HFFc6 (cell line): ENCODE measurements around the gene P2RX3. TPM values are rescaled to one million over a fixed set of nuclear protein-coding genes. Genes with fewer than 3 reads are reported as not detected.
"Not testable (repeated sequence)": the region's sequence is repeated elsewhere in the genome, so short reads cannot be mapped to it uniquely, and the experiment has no call there.

Source experiments
- DNase-seq: peaks from one replicate; pipeline ENCODE4 v3.0.0-alpha.2; 2018
- H3K27ac Mint-ChIP-seq: 2 replicates; pipeline ENCODE4 v1.8.0; 2020; ENCODE audit warnings: mild to moderate bottlenecking, mixed read lengths
- H3K27me3 Mint-ChIP-seq: 2 replicates; pipeline ENCODE4 v1.8.0; 2021; ENCODE audit warnings: mild to moderate bottlenecking, moderate library complexity, mixed read lengths; ENCODE audit not compliant: insufficient read depth
- H3K36me3 Mint-ChIP-seq: 2 replicates; pipeline ENCODE4 v1.8.0; 2021; ENCODE audit warnings: low read depth, mixed read lengths
- H3K4me1 Mint-ChIP-seq: 2 replicates; pipeline ENCODE4 v1.8.0; 2020; ENCODE audit warnings: low read depth, mixed read lengths
- H3K4me3 Mint-ChIP-seq: 2 replicates; pipeline ENCODE4 v1.8.0; 2020; ENCODE audit warnings: mild to moderate bottlenecking, moderate library complexity, mixed read lengths
- H3K9me3 Mint-ChIP-seq: 2 replicates; pipeline ENCODE4 v1.8.0; 2020; ENCODE audit warnings: mild to moderate bottlenecking, mixed read lengths
- CTCF ChIP-seq: fragments of 200-600 bp; sonication (generic); IDR thresholded peaks from 2 replicates; pipeline ENCODE4 v1.5.0; 2021; ENCODE audit warnings: antibody characterized with exemption, mild to moderate bottlenecking
- total RNA-seq, 6 experiments: library from RNA; stranded (reverse); fragmentation: NEBNext Ultra II Directional; extraction: Animal tissue kit (Norgen Biotek cat#: 25700); gene quantifications; 2 replicates in 1 of 6; 3 replicates in 5 of 6; pipeline ENCODE4 v1.2.3, GENCODE V29; 2021

The P2RX3 gene
- total RNA-seq, 6 experiments from 2014 or later: not detected

- no peaks in the 10 kb centered on the region for H3K9me3 Mint-ChIP-seq
- DNase-seq: no peak
- no peak for TF ChIP-seq CTCF
- H3K27ac Mint-ChIP-seq: no peak overlapping the region
- H3K36me3 Mint-ChIP-seq: no peaks in the 10 kb centered on the region
- peaks cover 24% of the 10 kb centered on the region for H3K27me3 Mint-ChIP-seq
- H3K4me1 Mint-ChIP-seq: no peaks in the 10 kb centered on the region
- no peak overlapping the region for H3K4me3 Mint-ChIP-seq
Observed at GRCh38 chr11:57399972-57400578, 61.9 kb downstream of the P2RX3 start.

GRCh38 chr11:57402188-57403002, 64.2 kb downstream of the P2RX3 start:
- Mint-ChIP-seq H3K4me1 (0 out of 2 replicates have a peak, but pooled peaks cover 8% of the 10 kb centered on the region), H3K4me3 (no peak overlapping the region), H3K27ac (no peak overlapping the region), H3K9me3 (no peaks in the 10 kb centered on the region), H3K36me3 (no peaks in the 10 kb centered on the region; the same call in 1 of the 2 replicates), H3K27me3 (peaks cover 17% of the 10 kb centered on the region)
- no peak for TF ChIP-seq CTCF
- DNase-seq: no peak

- H3K36me3 Mint-ChIP-seq, H3K27ac Mint-ChIP-seq, H3K9me3 Mint-ChIP-seq, H3K4me3 Mint-ChIP-seq, DNase-seq, H3K4me1 Mint-ChIP-seq: not testable (repeated sequence)
- peaks cover 17% of the 10 kb centered on the region for H3K27me3 Mint-ChIP-seq
Observed at GRCh38 chr11:57403003-57403801, 65.0 kb downstream of the P2RX3 start.

- no peak overlapping the region for H3K27ac Mint-ChIP-seq
- no peaks in the 10 kb centered on the region; the same call in 1 of the 2 replicates for H3K36me3 Mint-ChIP-seq
- 0 out of 2 replicates have a peak, but pooled peaks cover 8% of the 10 kb centered on the region for H3K4me1 Mint-ChIP-seq
- no peaks in the 10 kb centered on the region for H3K9me3 Mint-ChIP-seq
- no peak for DNase-seq
- H3K4me3 Mint-ChIP-seq: no peak overlapping the region
- TF ChIP-seq CTCF: no peak
- H3K27me3 Mint-ChIP-seq: peaks cover 17% of the 10 kb centered on the region
Observed at GRCh38 chr11:57403802-57404147, 65.6 kb downstream of the P2RX3 start.

- TF ChIP-seq CTCF: no peak
- H3K9me3 Mint-ChIP-seq: no peaks in the 10 kb centered on the region
- no peak for DNase-seq
- no peak overlapping the region for H3K27ac Mint-ChIP-seq
- H3K4me3 Mint-ChIP-seq: no peak overlapping the region
- peaks cover 12% of the 10 kb centered on the region for H3K4me1 Mint-ChIP-seq
- H3K27me3 Mint-ChIP-seq: peaks cover 17% of the 10 kb centered on the region
- no peaks in the 10 kb centered on the region; the same call in 1 of the 2 replicates for H3K36me3 Mint-ChIP-seq
Observed at GRCh38 chr11:57405271-57405860, 67.2 kb downstream of the P2RX3 start.
